Measurements from ENCODE around the gene SMU1. TPM values are rescaled to one million over a fixed set of nuclear protein-coding genes. Genes with fewer than 3 reads are reported as not detected.

SMU1 gene
- total RNA-seq, 4 donors from 2014 or later, result 17.8 to 22.6 (median 19.6) TPM

DNA sequence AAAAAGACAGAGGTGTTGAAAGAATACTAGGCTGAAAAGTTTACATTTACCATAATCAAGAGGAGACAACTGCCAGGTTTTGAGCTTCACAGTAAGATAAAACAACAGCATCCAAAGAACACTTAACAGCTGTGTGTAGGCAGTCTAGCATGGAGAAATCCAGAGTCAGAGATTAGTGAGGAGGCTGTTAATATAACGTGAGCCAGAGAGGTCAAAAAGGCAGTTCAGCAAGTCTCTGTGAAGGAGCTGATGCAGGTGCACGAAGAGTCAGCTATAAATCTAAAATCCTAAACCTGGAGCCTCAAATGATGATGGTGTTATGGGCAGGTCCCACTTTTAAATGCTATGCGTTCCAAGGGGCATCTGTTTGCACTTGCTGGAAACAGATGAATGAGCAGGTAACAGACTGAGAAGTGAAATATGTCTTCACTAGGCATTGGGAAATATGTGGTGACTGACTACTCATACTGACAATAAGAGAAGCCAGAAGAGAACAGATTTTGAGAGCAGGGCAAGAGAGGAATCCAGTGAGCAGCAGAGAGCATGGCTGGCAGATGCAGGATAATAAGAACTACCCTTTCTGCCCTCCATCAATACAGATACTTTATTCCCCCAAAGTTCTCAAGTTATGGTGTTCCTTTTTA is 83.8 kb downstream of the SMU1 start:
- WGBS, result 30% methylated on average over 3 of the region's 3 CpGs
- Histone ChIP-seq H3K9me3 (no peaks in the 10 kb centered on the region), H3K4me1 (peaks cover 17 to 20% (median 18%) of the 10 kb centered on the region in 4 donors), H3K27ac (replicated peaks in 1 of 4) (peak overlapping the region in 1 of 4 donors; percentile 53), H3K27me3 (no peaks in the 10 kb centered on the region), H3K4me3 (no peak overlapping the region), H3K36me3 (peaks cover 17 to 63% (median 47%) of the 10 kb centered on the region in 4 donors)
- no peak for TF ChIP-seq POLR2A (IDR thresholded peaks at IDR 0.05; ENCODE audit: low read depth)
- no peak for TF ChIP-seq POLR2AphosphoS5 (IDR thresholded peaks at IDR 0.05)
- TF ChIP-seq EP300 (IDR thresholded peaks at IDR 0.05), result no peak
- TF ChIP-seq, protein P1, sequence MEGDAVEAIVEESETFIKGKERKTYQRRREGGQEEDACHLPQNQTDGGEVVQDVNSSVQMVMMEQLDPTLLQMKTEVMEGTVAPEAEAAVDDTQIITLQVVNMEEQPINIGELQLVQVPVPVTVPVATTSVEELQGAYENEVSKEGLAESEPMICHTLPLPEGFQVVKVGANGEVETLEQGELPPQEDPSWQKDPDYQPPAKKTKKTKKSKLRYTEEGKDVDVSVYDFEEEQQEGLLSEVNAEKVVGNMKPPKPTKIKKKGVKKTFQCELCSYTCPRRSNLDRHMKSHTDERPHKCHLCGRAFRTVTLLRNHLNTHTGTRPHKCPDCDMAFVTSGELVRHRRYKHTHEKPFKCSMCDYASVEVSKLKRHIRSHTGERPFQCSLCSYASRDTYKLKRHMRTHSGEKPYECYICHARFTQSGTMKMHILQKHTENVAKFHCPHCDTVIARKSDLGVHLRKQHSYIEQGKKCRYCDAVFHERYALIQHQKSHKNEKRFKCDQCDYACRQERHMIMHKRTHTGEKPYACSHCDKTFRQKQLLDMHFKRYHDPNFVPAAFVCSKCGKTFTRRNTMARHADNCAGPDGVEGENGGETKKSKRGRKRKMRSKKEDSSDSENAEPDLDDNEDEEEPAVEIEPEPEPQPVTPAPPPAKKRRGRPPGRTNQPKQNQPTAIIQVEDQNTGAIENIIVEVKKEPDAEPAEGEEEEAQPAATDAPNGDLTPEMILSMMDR (IDR thresholded peaks at IDR 0.05), result no peak
- intact Hi-C loops (cut with DNase I), result no loop called here
- no peak for DNase-seq (ENCODE audit: extremely low spot score)

DNA sequence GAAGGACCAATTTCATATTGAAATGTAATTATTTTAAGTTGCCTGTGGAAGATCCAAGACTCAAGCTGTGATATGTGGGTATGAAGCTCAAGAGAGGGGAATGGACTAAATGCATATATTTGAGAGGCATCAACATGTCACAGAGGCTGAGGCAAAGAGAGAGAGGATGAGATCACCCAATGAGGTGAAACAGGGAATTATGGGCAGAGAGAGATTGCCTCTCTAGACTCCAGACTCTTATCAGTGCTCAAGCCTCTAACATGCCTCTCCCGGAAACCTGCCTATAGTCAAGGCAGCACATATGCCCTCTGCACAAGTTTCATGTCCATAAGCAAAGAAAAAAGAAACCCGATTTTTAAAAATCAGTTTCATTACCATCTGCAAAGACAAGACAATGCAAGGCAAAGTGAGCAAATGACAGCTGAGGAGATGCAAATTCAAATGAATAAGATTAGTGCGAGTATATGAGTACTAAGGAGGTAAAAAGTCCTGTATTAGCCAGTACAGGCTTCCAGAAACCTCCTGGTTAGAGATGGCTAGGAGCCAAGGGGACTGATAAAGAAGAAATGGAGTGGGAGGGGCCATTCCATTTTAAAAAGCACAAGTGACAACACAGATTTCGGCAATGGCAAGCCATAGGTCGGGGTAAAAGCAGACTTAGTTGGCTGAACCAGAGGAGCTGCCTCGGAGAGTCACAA is 84.4 kb downstream of the SMU1 start:
- TF ChIP-seq POLR2AphosphoS5 (IDR thresholded peaks at IDR 0.05), result no peak
- TF ChIP-seq, protein P1 (IDR thresholded peaks at IDR 0.05), result no peak
- TF ChIP-seq POLR2A (IDR thresholded peaks at IDR 0.05; ENCODE audit: low read depth), result no peak
- no peak for TF ChIP-seq EP300 (IDR thresholded peaks at IDR 0.05)
- Histone ChIP-seq H3K4me3 (no peak overlapping the region), H3K27me3 (no peaks in the 10 kb centered on the region), H3K27ac (replicated peaks in 1 of 4) (peak overlapping the region in 1 of 4 donors; percentile 53), H3K9me3 (no peaks in the 10 kb centered on the region), H3K4me1 (peaks cover 17 to 20% (median 18%) of the 10 kb centered on the region in 4 donors), H3K36me3 (peaks cover 24 to 64% (median 49%) of the 10 kb centered on the region in 4 donors)
- intact Hi-C loops (cut with DNase I), result no loop called here
- WGBS, result 55% methylated on average over 6 of the region's 6 CpGs
- no peak for DNase-seq (ENCODE audit: extremely low spot score)

Other genes starting within 250 kb of the SMU1 start
- gene APTX, start 75.0 kb downstream of the SMU1 start, total RNA-seq, result 10 to 100 TPM; 20.6 to 33.2 (median 23.3) TPM
- 100 to 1,000 TPM in 1 of 4 donors, 10 to 100 TPM in 3; 60.9 to 102 (median 71.1) TPM for gene DNAJA1, start 51.4 kb downstream of the SMU1 start, total RNA-seq
- gene B4GALT1, start 90.7 kb upstream of the SMU1 start, total RNA-seq, result 10 to 100 TPM; 24.5 to 39.6 (median 37.8) TPM
- gene SPINK4, start 163.5 kb upstream of the SMU1 start, total RNA-seq, result not detected
- 100 to 1,000 TPM; 108 to 154 (median 126) TPM for gene BAG1, start 188.0 kb upstream of the SMU1 start, total RNA-seq
- gene CHMP5, start 188.4 kb upstream of the SMU1 start, total RNA-seq, result 10 to 100 TPM; 48.0 to 77.2 (median 65.2) TPM
- gene NFX1, start 213.8 kb upstream of the SMU1 start, total RNA-seq, result 10 to 100 TPM; 32.1 to 49.4 (median 36.9) TPM

Measured in esophagus muscularis mucosa (tissue), 4 donors.